Measurements from ENCODE around the gene PACS1.

Gene PACS1

GRCh38 chr11:66181632-66182315 lies 111.7 kb downstream of the PACS1 start:
- intact Hi-C loops (cut with DNase I; ENCODE audit: low total_unique reads) = no loop called here
- Histone ChIP-seq H3K4me3 (no peak overlapping the region), H3K4me1 (no peaks in the 10 kb centered on the region), H3K36me3 (peaks cover 0 to 9% (median 0%) of the 10 kb centered on the region in 3 donors), H3K9me3 (no peaks in the 10 kb centered on the region), H3K27ac (no peak overlapping the region), H3K27me3 (no peaks in the 10 kb centered on the region)
- TF ChIP-seq, protein P1, sequence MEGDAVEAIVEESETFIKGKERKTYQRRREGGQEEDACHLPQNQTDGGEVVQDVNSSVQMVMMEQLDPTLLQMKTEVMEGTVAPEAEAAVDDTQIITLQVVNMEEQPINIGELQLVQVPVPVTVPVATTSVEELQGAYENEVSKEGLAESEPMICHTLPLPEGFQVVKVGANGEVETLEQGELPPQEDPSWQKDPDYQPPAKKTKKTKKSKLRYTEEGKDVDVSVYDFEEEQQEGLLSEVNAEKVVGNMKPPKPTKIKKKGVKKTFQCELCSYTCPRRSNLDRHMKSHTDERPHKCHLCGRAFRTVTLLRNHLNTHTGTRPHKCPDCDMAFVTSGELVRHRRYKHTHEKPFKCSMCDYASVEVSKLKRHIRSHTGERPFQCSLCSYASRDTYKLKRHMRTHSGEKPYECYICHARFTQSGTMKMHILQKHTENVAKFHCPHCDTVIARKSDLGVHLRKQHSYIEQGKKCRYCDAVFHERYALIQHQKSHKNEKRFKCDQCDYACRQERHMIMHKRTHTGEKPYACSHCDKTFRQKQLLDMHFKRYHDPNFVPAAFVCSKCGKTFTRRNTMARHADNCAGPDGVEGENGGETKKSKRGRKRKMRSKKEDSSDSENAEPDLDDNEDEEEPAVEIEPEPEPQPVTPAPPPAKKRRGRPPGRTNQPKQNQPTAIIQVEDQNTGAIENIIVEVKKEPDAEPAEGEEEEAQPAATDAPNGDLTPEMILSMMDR (IDR thresholded peaks at IDR 0.05) = no peak
- DNase-seq = no peak

- Histone ChIP-seq H3K4me3 (no peak overlapping the region), H3K9me3 (no peaks in the 10 kb centered on the region), H3K36me3 (peaks cover 0 to 9% (median 0%) of the 10 kb centered on the region in 3 donors), H3K4me1 (no peaks in the 10 kb centered on the region), H3K27me3 (no peaks in the 10 kb centered on the region), H3K27ac (no peak overlapping the region)
- TF ChIP-seq, protein P1 (IDR thresholded peaks at IDR 0.05) = no peak
- DNase-seq = no peak
- intact Hi-C loops (cut with DNase I; ENCODE audit: low total_unique reads) = no loop called here
Measured at GRCh38 chr11:66183494-66184048, 113.5 kb downstream of the PACS1 start.

DNA sequence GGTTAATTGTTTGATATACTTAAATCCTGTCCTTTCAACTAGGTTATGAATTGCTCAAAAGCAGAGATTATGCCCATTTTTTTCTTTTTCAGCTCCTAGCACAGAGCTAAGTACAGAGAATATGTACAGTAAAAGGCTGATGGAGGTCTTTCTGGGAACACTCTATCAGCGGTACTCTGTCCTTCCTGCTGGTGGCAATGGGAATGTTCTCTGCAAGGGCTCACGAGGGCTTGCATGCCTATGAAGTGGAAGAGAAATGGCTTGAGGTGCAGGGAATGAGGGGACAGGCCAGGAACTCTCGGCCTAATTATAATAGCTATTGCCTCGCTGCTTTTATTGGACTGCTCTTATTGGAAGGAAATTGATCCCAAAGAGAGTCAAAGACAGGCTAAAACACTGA lies 114.7 kb downstream of the PACS1 start:
- H3K27me3 ChIP-seq = no peaks in the 10 kb centered on the region
- H3K4me1 ChIP-seq = no peaks in the 10 kb centered on the region
- H3K9me3 ChIP-seq = no peaks in the 10 kb centered on the region
- no peak for DNase-seq
- peaks cover 0 to 9% (median 0%) of the 10 kb centered on the region in 3 donors for H3K36me3 ChIP-seq
- intact Hi-C loops (cut with DNase I; ENCODE audit: low total_unique reads) = no loop called here
- no peak overlapping the region for H3K27ac ChIP-seq
- TF ChIP-seq, protein P1 (IDR thresholded peaks at IDR 0.05) = no peak
- no peak overlapping the region for H3K4me3 ChIP-seq

DNA sequence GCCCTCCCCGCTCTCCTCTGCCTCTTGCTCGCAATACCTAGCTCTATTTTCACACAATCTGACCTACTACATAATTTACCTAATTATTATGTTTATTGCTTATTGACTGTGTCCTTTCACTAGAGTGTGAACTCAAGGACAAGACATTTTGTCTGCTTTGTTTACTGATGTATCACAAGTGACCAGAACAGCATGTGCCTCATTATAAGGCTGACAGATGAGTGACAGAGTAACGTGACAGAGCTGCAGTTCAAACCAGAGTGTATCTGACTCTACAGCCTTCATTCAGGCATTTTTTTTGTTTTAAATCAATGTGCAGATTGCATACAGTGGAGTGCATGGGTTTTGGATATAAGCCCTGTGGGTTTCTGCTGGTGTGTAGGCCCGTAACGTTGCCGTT lies 116.4 kb downstream of the PACS1 start:
- Histone ChIP-seq H3K36me3 (peaks cover 0 to 9% (median 0%) of the 10 kb centered on the region in 3 donors), H3K27me3 (no peaks in the 10 kb centered on the region), H3K4me3 (no peak overlapping the region), H3K9me3 (no peaks in the 10 kb centered on the region), H3K4me1 (peaks cover 0 to under 1% (median 0%) of the 10 kb centered on the region in 4 donors), H3K27ac (no peak overlapping the region)
- TF ChIP-seq, protein P1 (IDR thresholded peaks at IDR 0.05) = no peak
- DNase-seq = no peak
- intact Hi-C loops (cut with DNase I; ENCODE audit: low total_unique reads) = no loop called here

DNA sequence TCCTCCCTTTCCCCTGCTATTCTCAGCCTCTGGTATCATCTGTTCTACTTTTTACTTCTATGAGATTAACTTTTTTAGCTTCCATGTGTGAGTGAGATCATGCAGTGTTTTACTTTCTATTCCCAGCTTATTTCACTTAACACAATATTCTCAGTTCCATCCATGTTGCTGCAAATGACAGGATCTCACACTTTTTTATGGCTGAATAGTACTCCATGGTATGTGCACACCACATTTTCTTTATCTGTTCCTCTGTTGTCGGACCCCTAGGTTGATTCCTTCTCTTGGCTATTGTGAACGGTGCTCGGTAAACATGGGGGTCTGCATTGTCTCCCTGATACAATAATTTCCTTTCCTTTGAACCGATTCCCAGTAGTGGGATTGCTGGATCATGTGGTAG lies 117.4 kb downstream of the PACS1 start:
- DNase-seq = no peak
- intact Hi-C loops (cut with DNase I; ENCODE audit: low total_unique reads) = no loop called here

More for the DNA sequence above, 117.4 kb downstream of the PACS1 start:
- TF ChIP-seq, protein P1 (IDR thresholded peaks at IDR 0.05) = no peak
- Histone ChIP-seq H3K4me3 (no peak overlapping the region), H3K9me3 (no peaks in the 10 kb centered on the region), H3K4me1 (peaks cover 0 to 8% (median 6%) of the 10 kb centered on the region in 4 donors), H3K36me3 (peaks cover 0 to 9% (median 0%) of the 10 kb centered on the region in 3 donors), H3K27ac (no peak overlapping the region), H3K27me3 (no peaks in the 10 kb centered on the region)
